Panc1 (cell line): ENCODE results near the gene KIR2DL3. TPM values are rescaled to one million over a fixed set of nuclear protein-coding genes. Genes with fewer than 3 reads are reported as not detected.
A peak's percentile ranks its signal among the peaks of the same experiment; 100 is the strongest.
"Not testable (repeated sequence)": the region's sequence is repeated elsewhere in the genome, so short reads cannot be mapped to it uniquely, and the experiment has no call there.

Experiments
- ATAC-seq: fragments of 200-7000 bp; cut with Tn5 transposase; 2 replicates; pipeline ENCODE4 v1.9.1; 2020; ENCODE audit warnings: mild to moderate bottlenecking, moderate library complexity
- BruUV-seq: library from RNA; stranded (reverse); fragments of 400-500 nt; replicated peaks from 2 replicates; lab custom pipeline; 2021; lab: Mats Ljungman, UMichigan
- CTCF ChIA-PET: fragments of 300-600 bp; sonication (Branson Sonifier 250); formaldehyde crosslinking; loops from one replicate; lab custom pipeline; 2022; ENCODE audit warnings: antibody characterized with exemption; lab: Charles Lee
- POLR2A ChIA-PET: fragments of 300-600 bp; sonication (Branson Sonifier 250); formaldehyde crosslinking; loops from one replicate; lab custom pipeline; 2022; ENCODE audit warnings: antibody characterized with exemption; lab: Charles Lee
- DNase-seq: peaks from one replicate; pipeline ENCODE4 v3.0.0-alpha.2; 2010; ENCODE audit warnings: low read depth, low spot score
- H3K27ac ChIP-seq: 2 replicates; pipeline ENCODE4 v1.5.1; 2011; ENCODE audit warnings: mild to moderate bottlenecking, low read length, inconsistent platforms
- H3K27me3 ChIP-seq: fragments of 200-500 bp; sonication (Bioruptor generic); 2 replicates; pipeline ENCODE4 v1.6.0; 2014; ENCODE audit warnings: low read length, inconsistent platforms; ENCODE audit not compliant: control insufficient read depth, insufficient read depth
- H3K36me3 ChIP-seq: fragments of 200-500 bp; sonication (Bioruptor generic); 2 replicates; pipeline ENCODE4 v1.5.1; 2014; ENCODE audit warnings: inconsistent platforms, mild to moderate bottlenecking, low read length, moderate library complexity; ENCODE audit not compliant: control insufficient read depth, insufficient read depth
- H3K4me1 ChIP-seq: 2 replicates; pipeline ENCODE4 v1.5.1; 2011; ENCODE audit warnings: inconsistent platforms, mild to moderate bottlenecking, low read length, moderate library complexity; ENCODE audit not compliant: control insufficient read depth, insufficient read depth
- H3K4me3 ChIP-seq, 2 experiments: 2 replicates each; pipeline ENCODE4 v1.5.1; 2011 to 2012; ENCODE audit warnings: low read depth in 2 of 2, low read length in 2 of 2, mild to moderate bottlenecking in 2 of 2, inconsistent platforms in 1 of 2, moderate library complexity in 1 of 2
- H3K9me3 ChIP-seq: fragments of 200-500 bp; sonication (Bioruptor generic); 2 replicates; pipeline ENCODE4 v1.5.1; 2014; ENCODE audit warnings: low read depth, mild to moderate bottlenecking, inconsistent platforms, low read length, moderate library complexity; ENCODE audit not compliant: control insufficient read depth, insufficient read depth
- in situ Hi-C: cut with HindIII; loops from 2 replicates; pipeline ENCODE4 v1.10.0; 2016; ENCODE audit warnings: low sequenced_read_pairs, low pct_unique_long_range_greater_than_20kb
- intact Hi-C: fragments of 100-400 bp; cut with micrococcal nuclease; formaldehyde crosslinking; loops from one replicate; pipeline ENCODE4 v1.10.0; 2022; ENCODE audit not compliant: unreplicated experiment
- total RNA-seq: library from RNA; stranded (reverse); gene quantifications from one replicate; pipeline ENCODE4 v1.2.1, GENCODE V29; 2021; ENCODE audit not compliant: unreplicated experiment

The KIR2DL3 gene
- total RNA-seq, 1 experiment from 2014 or later, result not detected

- H3K36me3 ChIP-seq, POLR2A ChIA-PET, DNase-seq, ATAC-seq, H3K4me1 ChIP-seq, H3K4me3 ChIP-seq, H3K27ac ChIP-seq, BruUV-seq, H3K27me3 ChIP-seq, in situ Hi-C loops, CTCF ChIA-PET, H3K9me3 ChIP-seq: not testable (repeated sequence)
- intact Hi-C loops, result loop anchor here (5.0 kb wide), 2 partner anchors 62 to 77 kb away; partner anchors contain the start of gene KIR2DS4
These were observed 32.2 kb downstream of the KIR2DL3 start for GRCh38 chr19:54770511-54770910.

- CTCF ChIA-PET, BruUV-seq, H3K36me3 ChIP-seq, H3K4me3 ChIP-seq, H3K9me3 ChIP-seq, H3K27ac ChIP-seq, in situ Hi-C loops, H3K27me3 ChIP-seq, H3K4me1 ChIP-seq, POLR2A ChIA-PET: not testable (repeated sequence)
- DNase-seq (peak; percentile 28), ATAC-seq (peak; percentile 90)
- intact Hi-C loops, result loop anchor here (5.0 kb wide), 2 partner anchors 61 to 76 kb away; partner anchors contain the start of gene KIR2DS4
These were observed 33.0 kb downstream of the KIR2DL3 start for GRCh38 chr19:54771018-54771960.

- BruUV-seq, in situ Hi-C loops, POLR2A ChIA-PET: not testable (repeated sequence)
These were observed 34.4 kb downstream of the KIR2DL3 start for GRCh38 chr19:54772666-54773065.

GRCh38 chr19:54775095-54775815, 36.9 kb downstream of the KIR2DL3 start:
- in situ Hi-C loops, H3K27me3 ChIP-seq, DNase-seq, H3K4me3 ChIP-seq, BruUV-seq, H3K9me3 ChIP-seq, CTCF ChIA-PET, H3K27ac ChIP-seq, H3K4me1 ChIP-seq, POLR2A ChIA-PET, intact Hi-C loops, H3K36me3 ChIP-seq: not testable (repeated sequence)
- ATAC-seq, result peak; percentile 40; the same call in 1 of the 2 replicates

More at GRCh38 chr19:54772666-54773065, 34.4 kb downstream of the KIR2DL3 start:
- intact Hi-C loops, result loop anchor here (5.0 kb wide), 2 partner anchors 60 to 75 kb away; partner anchors contain the start of gene KIR2DS4
- DNase-seq, CTCF ChIA-PET, H3K27me3 ChIP-seq, ATAC-seq, H3K4me1 ChIP-seq, H3K4me3 ChIP-seq, H3K36me3 ChIP-seq, H3K27ac ChIP-seq, H3K9me3 ChIP-seq: not testable (repeated sequence)

GRCh38 chr19:54775830-54776229, 37.5 kb downstream of the KIR2DL3 start:
- H3K27ac ChIP-seq, H3K36me3 ChIP-seq, in situ Hi-C loops, DNase-seq, H3K27me3 ChIP-seq, ATAC-seq, intact Hi-C loops, H3K9me3 ChIP-seq, POLR2A ChIA-PET, H3K4me1 ChIP-seq, H3K4me3 ChIP-seq, BruUV-seq, CTCF ChIA-PET: not testable (repeated sequence)

- CTCF ChIA-PET, ATAC-seq, intact Hi-C loops, H3K9me3 ChIP-seq, H3K36me3 ChIP-seq, in situ Hi-C loops, H3K4me1 ChIP-seq, BruUV-seq, DNase-seq, POLR2A ChIA-PET, H3K27me3 ChIP-seq, H3K27ac ChIP-seq, H3K4me3 ChIP-seq: not testable (repeated sequence)
These were observed 39.5 kb downstream of the KIR2DL3 start for GRCh38 chr19:54777851-54778250.

- H3K27ac ChIP-seq, ATAC-seq, intact Hi-C loops, BruUV-seq, H3K9me3 ChIP-seq, H3K27me3 ChIP-seq, H3K4me3 ChIP-seq, DNase-seq, in situ Hi-C loops, CTCF ChIA-PET, H3K4me1 ChIP-seq, H3K36me3 ChIP-seq: not testable (repeated sequence)
- POLR2A ChIA-PET, result interaction anchor here (0.6 kb wide), 1 partner anchor 219 kb away, joined by 18 read pairs; no protein-coding TSS in a partner anchor
These were observed 40.6 kb downstream of the KIR2DL3 start for GRCh38 chr19:54778896-54779295.
